Muscle of leg (tissue), 11 donors: ENCODE data around the gene ATG4C. TPM values are rescaled to one million over a fixed set of nuclear protein-coding genes. Genes with fewer than 3 reads are reported as not detected.
"Not testable (repeated sequence)": the region's sequence is repeated elsewhere in the genome, so short reads cannot be mapped to it uniquely, and the experiment has no call there.

ENCODE experiments used
- DNase-seq: peaks from one replicate; pipeline ENCODE4 v3.0.0; 2013
- H3K27ac ChIP-seq: one replicate; pipeline ENCODE4 v1.5.1; 2013; ENCODE audit warnings: mild to moderate bottlenecking, low read length, control low read depth
- H3K27me3 ChIP-seq: one replicate; pipeline ENCODE4 v1.6.1; 2013; ENCODE audit warnings: low read length; ENCODE audit not compliant: control insufficient read depth, insufficient read depth
- H3K36me3 ChIP-seq: one replicate; pipeline ENCODE4 v1.6.1; 2013; ENCODE audit warnings: low read length; ENCODE audit not compliant: control insufficient read depth, insufficient read depth
- H3K4me1 ChIP-seq: one replicate; pipeline ENCODE4 v1.6.1; 2013; ENCODE audit warnings: low read length; ENCODE audit not compliant: control insufficient read depth, insufficient read depth
- H3K4me3 ChIP-seq: one replicate; pipeline ENCODE4 v1.5.1; 2013; ENCODE audit warnings: low read length, control low read depth
- H3K9me3 ChIP-seq: replicated peaks from 2 replicates; pipeline ENCODE4 v1.6.1; 2013; ENCODE audit warnings: low read depth, low read length; ENCODE audit not compliant: control insufficient read depth
- WGBS: methylation state at CpG from one replicate; pipeline ENCODE4 v1.1.5; 2013; ENCODE audit warnings: missing lambda C conversion rate; ENCODE audit not compliant: insufficient coverage; 5-methylcytosine and 5-hydroxymethylcytosine counted together
- polyA plus RNA-seq, 8 donors: library from polyadenylated mRNA; unstranded; fragments of 120-200 nt; gene quantifications; one replicate each; pipeline versions ENCODE4 v1.2.1 to v1.2.3, GENCODE V29; 2013; ENCODE audit warnings: inconsistent platforms in 1 of 8, low replicate concordance in 1 of 8; ENCODE audit not compliant: insufficient read length in 8 of 8, insufficient read depth in 1 of 8
- total RNA-seq: library from RNA; stranded (reverse); fragments of 120-200 nt; gene quantifications from one replicate; pipeline ENCODE4 v1.2.4, GENCODE V29; 2013

ATG4C gene
- total and polyA plus RNA-seq, 9 donors: 6.2 to 10.9 (median 8.3) TPM

- H3K27ac ChIP-seq, H3K4me1 ChIP-seq, H3K36me3 ChIP-seq, H3K9me3 ChIP-seq, H3K4me3 ChIP-seq, H3K27me3 ChIP-seq, DNase-seq: not testable (repeated sequence)
- WGBS: 80% methylated on average over 2 of the region's 5 CpGs
Observed at GRCh38 chr1:62756255-62756884, 27.6 kb upstream of the ATG4C start.

DNA sequence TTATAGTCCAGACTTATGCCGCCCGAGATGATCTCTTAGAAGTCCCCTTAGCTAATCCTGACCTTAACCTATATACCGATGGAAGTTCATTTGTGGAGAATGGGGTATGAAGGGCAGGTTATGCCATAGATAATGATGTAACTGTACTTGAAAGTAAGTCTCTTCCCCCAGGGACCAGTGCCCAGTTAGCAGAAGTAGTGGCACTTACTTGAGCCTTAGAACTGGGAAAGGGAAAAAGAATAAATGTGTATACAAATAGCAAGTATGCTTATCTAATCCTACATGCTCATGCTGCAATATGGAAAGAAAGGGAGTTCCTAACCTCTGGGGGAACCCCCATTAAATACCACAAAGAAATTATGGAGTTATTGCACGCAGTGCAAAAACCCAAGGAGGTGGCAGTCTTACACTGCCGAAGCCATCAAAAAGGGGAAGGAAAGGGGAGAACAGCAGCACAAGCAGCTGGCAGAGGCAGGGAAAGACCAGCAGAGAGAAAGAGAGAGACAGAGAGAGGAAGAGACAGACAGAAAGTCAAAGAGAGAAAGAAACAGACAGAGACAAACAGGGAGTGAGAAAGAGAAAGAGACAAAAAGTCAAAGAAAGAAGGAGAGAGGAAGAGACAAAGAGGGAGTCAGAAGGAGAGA is 24.6 kb upstream of the ATG4C start:
- DNase-seq, H3K36me3 ChIP-seq, H3K4me3 ChIP-seq, H3K4me1 ChIP-seq, H3K27me3 ChIP-seq, H3K9me3 ChIP-seq, H3K27ac ChIP-seq: not testable (repeated sequence)
- 64% methylated on average over 1 of the region's 5 CpGs for WGBS

- not testable (repeated sequence) for H3K4me3 ChIP-seq, DNase-seq, H3K27me3 ChIP-seq, H3K4me1 ChIP-seq, H3K27ac ChIP-seq, H3K9me3 ChIP-seq, H3K36me3 ChIP-seq
- 80% methylated on average over 1 of the region's 6 CpGs for WGBS
Observed at GRCh38 chr1:62760021-62760782, 23.7 kb upstream of the ATG4C start.

- not testable (repeated sequence) for H3K36me3 ChIP-seq, H3K9me3 ChIP-seq, DNase-seq, H3K27me3 ChIP-seq, H3K4me3 ChIP-seq, H3K4me1 ChIP-seq, H3K27ac ChIP-seq
- 93% methylated on average over 30 of the region's 30 CpGs for WGBS
Observed at GRCh38 chr1:62761223-62761870, 22.6 kb upstream of the ATG4C start.

GRCh38 chr1:62762027-62762426 is 21.9 kb upstream of the ATG4C start:
- 94% methylated on average over 2 of the region's 4 CpGs for WGBS
- H3K4me3 ChIP-seq, H3K9me3 ChIP-seq, DNase-seq, H3K4me1 ChIP-seq, H3K27ac ChIP-seq, H3K27me3 ChIP-seq, H3K36me3 ChIP-seq: not testable (repeated sequence)

DNA sequence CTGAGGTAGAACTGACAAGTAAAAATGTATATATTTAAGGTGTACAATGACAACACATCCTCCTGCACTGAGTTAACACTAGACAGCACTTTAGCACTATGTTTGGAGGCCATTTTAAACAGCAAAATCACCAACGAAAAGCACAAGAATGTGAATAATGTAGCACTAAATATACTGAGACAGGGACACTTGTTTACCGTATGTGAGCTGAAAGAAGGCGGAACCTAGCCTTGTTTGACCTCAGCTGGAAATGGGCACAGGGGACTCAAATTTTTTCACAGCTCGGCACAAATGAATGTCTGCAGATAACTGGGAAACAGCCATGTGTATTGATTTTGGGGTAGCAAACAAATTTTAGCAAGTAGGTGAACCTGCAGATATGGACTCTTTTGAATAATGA is 18.0 kb upstream of the ATG4C start:
- H3K27ac ChIP-seq: no peak overlapping the region
- no peaks in the 10 kb centered on the region for H3K4me1 ChIP-seq
- WGBS: 70% methylated on average over 2 of the region's 4 CpGs
- DNase-seq: no peak
- H3K36me3 ChIP-seq: no peaks in the 10 kb centered on the region
- no peaks in the 10 kb centered on the region for H3K9me3 ChIP-seq
- H3K27me3 ChIP-seq: no peaks in the 10 kb centered on the region
- no peak overlapping the region for H3K4me3 ChIP-seq

- 79% methylated on average over 3 of the region's 11 CpGs for WGBS
- not testable (repeated sequence) for H3K27ac ChIP-seq, H3K4me1 ChIP-seq, H3K9me3 ChIP-seq, DNase-seq, H3K27me3 ChIP-seq, H3K36me3 ChIP-seq, H3K4me3 ChIP-seq
Observed at GRCh38 chr1:62768551-62768950, 15.4 kb upstream of the ATG4C start.

GRCh38 chr1:62772607-62773295 is 11.2 kb upstream of the ATG4C start:
- Histone ChIP-seq H3K9me3 (peaks cover 3% of the 10 kb centered on the region), H3K4me3 (no peak overlapping the region), H3K4me1 (no peaks in the 10 kb centered on the region), H3K27ac (no peak overlapping the region), H3K36me3 (no peaks in the 10 kb centered on the region), H3K27me3 (no peaks in the 10 kb centered on the region)
- WGBS: no CpG with 5 or more reads among the region's 1 CpG
- DNase-seq: no peak

GRCh38 chr1:62774006-62774405 is 9.9 kb upstream of the ATG4C start:
- no peak for DNase-seq
- no peaks in the 10 kb centered on the region for H3K27me3 ChIP-seq
- H3K36me3 ChIP-seq: no peaks in the 10 kb centered on the region
- H3K4me3 ChIP-seq: no peak overlapping the region
- WGBS: no CpG with 5 or more reads among the region's 2 CpGs
- no peaks in the 10 kb centered on the region for H3K4me1 ChIP-seq
- H3K27ac ChIP-seq: no peak overlapping the region
- peaks cover 3% of the 10 kb centered on the region for H3K9me3 ChIP-seq
